Measurements from ENCODE around the gene DNAJB2.

DNA sequence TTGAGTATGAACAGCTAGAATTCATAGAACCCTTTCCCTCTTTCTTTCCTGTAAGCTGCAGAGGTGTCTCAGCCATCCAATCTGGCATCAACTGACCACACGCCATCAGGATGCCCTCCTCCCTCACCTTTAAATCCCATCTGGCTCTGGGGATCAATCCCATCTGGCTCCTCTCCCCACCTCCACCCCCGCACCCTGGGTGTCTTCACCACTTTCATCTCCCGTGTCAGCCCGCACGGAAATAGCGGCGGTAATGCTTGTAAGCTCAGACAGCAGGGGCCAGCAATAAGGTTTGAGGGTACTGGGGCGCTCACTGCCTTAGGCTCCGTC lies 26.6 kb upstream of the DNAJB2 start:
- TF ChIP-seq, protein P1, sequence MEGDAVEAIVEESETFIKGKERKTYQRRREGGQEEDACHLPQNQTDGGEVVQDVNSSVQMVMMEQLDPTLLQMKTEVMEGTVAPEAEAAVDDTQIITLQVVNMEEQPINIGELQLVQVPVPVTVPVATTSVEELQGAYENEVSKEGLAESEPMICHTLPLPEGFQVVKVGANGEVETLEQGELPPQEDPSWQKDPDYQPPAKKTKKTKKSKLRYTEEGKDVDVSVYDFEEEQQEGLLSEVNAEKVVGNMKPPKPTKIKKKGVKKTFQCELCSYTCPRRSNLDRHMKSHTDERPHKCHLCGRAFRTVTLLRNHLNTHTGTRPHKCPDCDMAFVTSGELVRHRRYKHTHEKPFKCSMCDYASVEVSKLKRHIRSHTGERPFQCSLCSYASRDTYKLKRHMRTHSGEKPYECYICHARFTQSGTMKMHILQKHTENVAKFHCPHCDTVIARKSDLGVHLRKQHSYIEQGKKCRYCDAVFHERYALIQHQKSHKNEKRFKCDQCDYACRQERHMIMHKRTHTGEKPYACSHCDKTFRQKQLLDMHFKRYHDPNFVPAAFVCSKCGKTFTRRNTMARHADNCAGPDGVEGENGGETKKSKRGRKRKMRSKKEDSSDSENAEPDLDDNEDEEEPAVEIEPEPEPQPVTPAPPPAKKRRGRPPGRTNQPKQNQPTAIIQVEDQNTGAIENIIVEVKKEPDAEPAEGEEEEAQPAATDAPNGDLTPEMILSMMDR (IDR thresholded peaks at IDR 0.05), result no peak
- no peak for TF ChIP-seq POLR2A (IDR thresholded peaks at IDR 0.05)
